Glomerular visceral epithelial cell (primary cell): ENCODE results near the gene CCDC24.

Experiments
- DNase-seq: peaks from one replicate; pipeline ENCODE4 v3.0.0-alpha.2; 2016; ENCODE audit errors: extremely low spot score

CCDC24 gene

GRCh38 chr1:43963006-43963405 lies 28.4 kb upstream of the CCDC24 start:
- no peak for DNase-seq

- DNase-seq, result no peak
Observed at GRCh38 chr1:43963890-43964289, 27.5 kb upstream of the CCDC24 start.

GRCh38 chr1:43965316-43965715 lies 26.1 kb upstream of the CCDC24 start:
- no peak for DNase-seq

- DNase-seq, result no peak
Observed at GRCh38 chr1:43968348-43968948, 23.0 kb upstream of the CCDC24 start.

GRCh38 chr1:43969416-43969745 lies 22.0 kb upstream of the CCDC24 start:
- no peak for DNase-seq

- DNase-seq, result peak; percentile 96
Observed at GRCh38 chr1:43969746-43970466, 21.5 kb upstream of the CCDC24 start, which contains the start of gene DPH2. Gene DPH2, plus strand, starts transcription at chr1:43970010. Its CDS starts 166 bp downstream, at chr1:43970176.

GRCh38 chr1:43970502-43970901 lies 20.9 kb upstream of the CCDC24 start:
- no peak for DNase-seq

- no peak for DNase-seq
Observed at GRCh38 chr1:43970911-43971310, 20.5 kb upstream of the CCDC24 start.

GRCh38 chr1:43971336-43971980 lies 19.9 kb upstream of the CCDC24 start:
- no peak for DNase-seq

- no peak for DNase-seq
Observed at GRCh38 chr1:43973981-43974442, 17.4 kb upstream of the CCDC24 start.

- peak; percentile 93 for DNase-seq
Observed at GRCh38 chr1:43974443-43975248, 16.8 kb upstream of the CCDC24 start, which contains the start of gene ATP6V0B. Gene ATP6V0B, plus strand, starts transcription at chr1:43974960. Its CDS starts 81 bp downstream, at chr1:43975041.

GRCh38 chr1:43975249-43975961 lies 16.0 kb upstream of the CCDC24 start:
- DNase-seq, result no peak

GRCh38 chr1:43976045-43976444 lies 15.4 kb upstream of the CCDC24 start:
- no peak for DNase-seq

- DNase-seq, result no peak
Observed at GRCh38 chr1:43976890-43977289, 14.5 kb upstream of the CCDC24 start.

GRCh38 chr1:43977376-43978263 lies 13.8 kb upstream of the CCDC24 start:
- no peak for DNase-seq

- DNase-seq, result no peak
Observed at GRCh38 chr1:43978264-43978550, 13.2 kb upstream of the CCDC24 start.

GRCh38 chr1:43978551-43979260 lies 12.7 kb upstream of the CCDC24 start, which contains the start of gene B4GALT2:
Gene B4GALT2, plus strand, starts transcription at chr1:43979210. Its CDS starts 1,951 bp downstream, at chr1:43981161.
- peak; percentile 60 for DNase-seq

GRCh38 chr1:43979261-43979527 lies 12.2 kb upstream of the CCDC24 start:
- DNase-seq, result no peak

GRCh38 chr1:43979528-43980254 lies 11.7 kb upstream of the CCDC24 start:
- peak; percentile 55 for DNase-seq
